Measurements from ENCODE around the gene RARA. TPM values are rescaled to one million over a fixed set of nuclear protein-coding genes. Genes with fewer than 3 reads are reported as not detected.
A peak's percentile ranks its signal among the peaks of the same experiment; 100 is the strongest.

RARA gene
- total RNA-seq, 4 donors from 2014 or later: 26.2 to 53.5 (median 52.2) TPM

DNA sequence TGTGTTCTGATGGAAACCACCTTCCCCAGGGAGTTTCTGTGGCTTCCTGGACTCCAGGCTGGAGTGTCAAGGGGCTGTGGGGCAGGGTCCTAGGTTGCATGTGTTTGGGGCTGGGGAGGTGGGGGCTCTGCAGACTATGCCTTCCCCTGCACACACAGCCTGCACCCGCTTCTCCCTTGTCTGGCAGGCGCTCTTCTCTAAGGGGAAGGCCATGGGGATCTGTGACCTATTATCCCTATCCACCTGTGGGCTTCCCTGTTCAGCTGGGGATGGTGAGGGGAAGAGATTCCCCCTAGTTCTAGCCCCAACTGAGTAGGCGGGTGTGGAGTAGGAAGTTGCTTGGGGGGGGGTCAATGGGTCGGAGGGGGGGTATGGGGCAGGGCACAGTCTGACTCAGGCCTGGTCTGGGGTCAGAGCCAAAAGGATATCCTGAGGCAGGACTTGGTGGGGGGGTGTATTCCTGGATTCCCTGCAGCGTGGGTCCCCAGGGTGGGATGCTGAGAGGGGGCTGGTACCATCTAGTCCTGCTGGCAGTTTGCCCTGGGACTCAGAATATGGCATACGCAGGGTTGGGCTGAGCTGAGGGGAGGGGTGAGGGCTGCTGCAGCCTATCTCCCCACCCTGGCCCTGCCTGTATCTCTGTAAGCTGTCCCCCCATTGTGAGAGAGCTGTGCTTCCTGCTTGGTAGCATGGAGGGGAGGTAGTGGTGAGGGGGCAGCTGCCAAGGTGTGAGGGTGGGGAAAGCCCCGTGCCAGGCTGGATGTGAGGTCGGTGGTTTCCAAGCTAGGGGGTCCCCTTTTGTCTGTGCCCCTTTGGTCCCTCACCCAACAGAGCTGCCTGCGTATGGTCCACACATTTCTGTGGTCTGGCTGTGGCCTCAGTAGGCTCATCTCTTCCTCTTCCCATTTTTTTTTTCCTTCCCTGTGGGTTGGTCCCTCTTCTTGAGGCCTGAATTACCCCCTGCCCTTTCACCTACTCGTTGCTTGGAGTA, 14.7 kb downstream of the RARA start:
- H3K27me3 ChIP-seq: no peaks in the 10 kb centered on the region
- no peaks in the 10 kb centered on the region for H3K9me3 ChIP-seq
- H3K4me3 ChIP-seq: peak overlapping the region; percentile 90 to 99 (median 94)
- H3K27ac ChIP-seq (replicated peaks in 1 of 4): peak overlapping the region; percentile 94 to 98 (median 96)
- no peaks in the 10 kb centered on the region for H3K36me3 ChIP-seq
- intact Hi-C loops (cut with DNase I): no loop called here
- no peak for DNase-seq (ENCODE audit: extremely low spot score)
- WGBS: 41% methylated on average over 10 of the region's 10 CpGs
- TF ChIP-seq POLR2AphosphoS5 (IDR thresholded peaks at IDR 0.05): peak; percentile 10 to 25
- no peak for TF ChIP-seq POLR2A (IDR thresholded peaks at IDR 0.05; ENCODE audit: low read depth)
- TF ChIP-seq, protein P1, sequence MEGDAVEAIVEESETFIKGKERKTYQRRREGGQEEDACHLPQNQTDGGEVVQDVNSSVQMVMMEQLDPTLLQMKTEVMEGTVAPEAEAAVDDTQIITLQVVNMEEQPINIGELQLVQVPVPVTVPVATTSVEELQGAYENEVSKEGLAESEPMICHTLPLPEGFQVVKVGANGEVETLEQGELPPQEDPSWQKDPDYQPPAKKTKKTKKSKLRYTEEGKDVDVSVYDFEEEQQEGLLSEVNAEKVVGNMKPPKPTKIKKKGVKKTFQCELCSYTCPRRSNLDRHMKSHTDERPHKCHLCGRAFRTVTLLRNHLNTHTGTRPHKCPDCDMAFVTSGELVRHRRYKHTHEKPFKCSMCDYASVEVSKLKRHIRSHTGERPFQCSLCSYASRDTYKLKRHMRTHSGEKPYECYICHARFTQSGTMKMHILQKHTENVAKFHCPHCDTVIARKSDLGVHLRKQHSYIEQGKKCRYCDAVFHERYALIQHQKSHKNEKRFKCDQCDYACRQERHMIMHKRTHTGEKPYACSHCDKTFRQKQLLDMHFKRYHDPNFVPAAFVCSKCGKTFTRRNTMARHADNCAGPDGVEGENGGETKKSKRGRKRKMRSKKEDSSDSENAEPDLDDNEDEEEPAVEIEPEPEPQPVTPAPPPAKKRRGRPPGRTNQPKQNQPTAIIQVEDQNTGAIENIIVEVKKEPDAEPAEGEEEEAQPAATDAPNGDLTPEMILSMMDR (IDR thresholded peaks at IDR 0.05): no peak
- no peak for TF ChIP-seq EP300 (IDR thresholded peaks at IDR 0.05)
- peaks cover 100% of the 10 kb centered on the region in 4 donors for H3K4me1 ChIP-seq

DNA sequence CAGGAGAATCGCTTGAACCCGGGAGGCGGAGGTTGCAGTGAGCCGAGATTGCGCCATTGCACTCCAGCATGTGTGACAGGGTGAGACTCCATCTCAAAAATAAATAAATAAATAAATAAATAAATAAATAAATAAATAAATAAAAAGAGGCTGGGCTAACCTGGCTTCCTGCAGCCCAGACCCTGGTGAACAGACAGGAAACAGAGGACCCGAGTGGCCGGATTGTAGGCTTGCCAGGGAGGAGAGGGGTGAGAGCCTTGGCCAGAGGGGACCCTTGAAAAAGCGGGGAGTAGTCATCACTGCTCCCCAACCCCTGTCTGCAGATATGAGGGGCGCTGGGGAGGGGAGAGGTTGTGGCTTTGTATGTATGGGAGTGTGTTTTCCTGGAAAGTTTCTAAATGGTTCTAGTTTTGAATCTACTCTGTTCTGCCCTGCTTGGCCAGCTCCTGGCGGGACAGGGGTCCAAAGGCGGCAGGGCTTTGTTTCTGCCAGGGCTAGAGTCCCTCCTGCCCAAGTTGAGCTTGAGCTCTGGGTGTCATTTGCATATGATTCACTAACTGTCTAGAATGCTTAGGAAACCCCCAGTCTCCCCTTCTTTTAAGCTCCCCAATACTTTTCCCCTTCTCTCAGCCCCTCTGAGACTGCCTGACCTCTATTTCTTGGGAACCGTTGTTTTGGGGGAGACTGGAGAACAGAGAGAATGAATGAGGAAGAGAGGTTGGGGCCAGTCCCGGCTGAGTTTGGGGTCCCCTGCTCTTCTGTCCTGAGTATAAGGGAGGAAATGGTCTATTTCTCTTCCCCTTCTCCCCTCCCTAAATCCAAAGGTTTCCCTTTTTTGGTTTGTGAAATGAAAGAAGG, 16.4 kb downstream of the RARA start:
- no peaks in the 10 kb centered on the region for H3K36me3 ChIP-seq
- no peak for DNase-seq (ENCODE audit: extremely low spot score)
- no peaks in the 10 kb centered on the region for H3K27me3 ChIP-seq
- intact Hi-C loops (cut with DNase I): no loop called here
- TF ChIP-seq POLR2AphosphoS5 (IDR thresholded peaks at IDR 0.05) (no peak), EP300 (IDR thresholded peaks at IDR 0.05) (no peak), POLR2A (IDR thresholded peaks at IDR 0.05; ENCODE audit: low read depth) (no peak)
- TF ChIP-seq, protein P1 (IDR thresholded peaks at IDR 0.05): no peak
- H3K4me1 ChIP-seq: peaks cover 100% of the 10 kb centered on the region in 4 donors
- WGBS: 75% methylated on average over 13 of the region's 13 CpGs
- peak overlapping the region; percentile 94 to 98 (median 96) for H3K27ac ChIP-seq (replicated peaks in 1 of 4)
- no peak overlapping the region for H3K4me3 ChIP-seq
- H3K9me3 ChIP-seq: no peaks in the 10 kb centered on the region

DNA sequence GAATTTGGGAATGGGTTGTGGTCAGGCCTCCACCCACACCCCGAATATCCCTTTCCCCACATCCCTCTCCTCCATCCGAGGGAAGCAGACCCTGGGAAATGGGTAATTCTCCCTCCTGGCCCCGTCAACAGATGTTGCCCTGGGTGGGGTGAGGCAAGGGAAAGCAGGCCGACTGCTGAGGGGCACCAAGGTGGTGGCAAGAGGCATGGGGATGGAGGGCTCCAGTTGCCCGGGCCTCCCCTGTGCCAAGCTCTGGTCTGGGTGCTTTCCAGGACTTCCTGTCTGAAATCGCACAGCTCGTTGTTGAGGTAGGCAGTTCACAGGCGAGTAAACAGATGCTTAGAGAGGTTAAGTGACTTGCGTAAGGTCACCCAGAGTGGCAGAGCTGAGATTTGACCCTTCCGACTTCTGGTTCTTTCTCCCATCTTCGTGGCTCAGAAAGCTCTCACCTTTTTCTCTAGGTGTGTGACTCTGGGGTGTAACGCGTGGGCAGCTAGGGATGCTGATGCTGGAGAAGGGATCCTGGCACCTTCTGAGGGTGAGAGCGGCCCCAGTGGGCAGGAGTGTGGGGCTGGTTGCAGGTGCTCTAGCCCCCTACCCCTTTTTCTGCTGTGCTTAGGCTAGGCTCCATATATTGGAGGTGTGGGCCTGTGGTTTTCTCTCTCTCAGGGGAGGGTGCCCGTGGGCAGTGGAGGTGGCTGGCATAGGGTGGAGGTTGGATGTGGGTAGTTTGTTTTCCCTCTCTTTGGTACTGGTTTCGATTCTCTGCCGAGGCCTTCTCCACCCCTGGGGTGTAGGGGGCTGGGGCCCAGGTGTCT, 17.2 kb downstream of the RARA start:
- 51% methylated on average over 17 of the region's 17 CpGs for WGBS
- intact Hi-C loops (cut with DNase I): no loop called here
- peak overlapping the region in 1 of 4 donors; percentile 15 for H3K4me3 ChIP-seq
- peaks cover 100% of the 10 kb centered on the region in 4 donors for H3K4me1 ChIP-seq
- no peak for TF ChIP-seq POLR2A (IDR thresholded peaks at IDR 0.05; ENCODE audit: low read depth)
- no peak for TF ChIP-seq EP300 (IDR thresholded peaks at IDR 0.05)
- no peak for TF ChIP-seq POLR2AphosphoS5 (IDR thresholded peaks at IDR 0.05)
- TF ChIP-seq, protein P1 (IDR thresholded peaks at IDR 0.05): no peak
- no peak for DNase-seq (ENCODE audit: extremely low spot score)
- H3K9me3 ChIP-seq: no peaks in the 10 kb centered on the region
- peaks cover 0 to 5% (median 2%) of the 10 kb centered on the region in 4 donors for H3K36me3 ChIP-seq
- no peaks in the 10 kb centered on the region for H3K27me3 ChIP-seq
- H3K27ac ChIP-seq (replicated peaks in 1 of 4): peak overlapping the region; percentile 94 to 98 (median 96)

DNA sequence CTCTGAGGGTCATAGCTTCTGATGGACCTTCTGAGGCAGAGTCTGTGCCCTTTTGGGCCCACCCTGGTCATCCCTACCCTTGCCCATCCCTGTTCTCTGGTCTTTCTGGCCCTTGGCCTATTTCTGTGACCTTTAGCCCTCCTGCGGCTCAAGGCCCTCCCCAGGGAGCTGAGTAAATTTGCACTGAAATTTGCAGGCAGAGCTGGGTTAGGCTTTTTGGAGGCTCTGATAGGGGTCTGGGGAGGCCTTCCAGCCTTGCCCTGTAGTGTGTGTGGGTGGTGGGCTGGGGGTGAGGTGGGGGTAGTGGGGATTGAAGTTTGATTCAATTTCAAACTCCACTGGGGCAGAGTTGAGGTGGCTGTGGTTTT, 17.8 kb downstream of the RARA start:
- Histone ChIP-seq H3K36me3 (peaks cover 0 to 5% (median 2%) of the 10 kb centered on the region in 4 donors), H3K27me3 (no peaks in the 10 kb centered on the region), H3K9me3 (no peaks in the 10 kb centered on the region), H3K4me1 (peaks cover 100% of the 10 kb centered on the region in 4 donors), H3K4me3 (no peak overlapping the region), H3K27ac (replicated peaks in 1 of 4) (peak overlapping the region; percentile 94 to 98 (median 96))
- DNase-seq (ENCODE audit: extremely low spot score): no peak
- intact Hi-C loops (cut with DNase I): no loop called here
- TF ChIP-seq EP300 (IDR thresholded peaks at IDR 0.05) (no peak), POLR2AphosphoS5 (IDR thresholded peaks at IDR 0.05) (no peak)
- WGBS: 30% methylated on average over 1 of the region's 1 CpG
